Skin of body (tissue), 2 donors: Measurements from ENCODE around the gene AHCYL2. TPM values are rescaled to one million over a fixed set of nuclear protein-coding genes. Genes with fewer than 3 reads are reported as not detected.
"Not testable (repeated sequence)": the region's sequence is repeated elsewhere in the genome, so short reads cannot be mapped to it uniquely, and the experiment has no call there.

Experiments
- DNase-seq: peaks from one replicate; lab custom pipeline; 2025; lab: John Stamatoyannopoulos, UW
- total RNA-seq: library from RNA; depleted of rRNA; stranded (reverse); fragments of >200 nt; gene quantifications from one replicate; pipeline ENCODE4 v1.2.3, GENCODE V29; 2014

AHCYL2 gene
- total RNA-seq, 1 donor from 2014 or later = 19.4 TPM

GRCh38 chr7:129208667-129209066 lies 16.2 kb upstream of the AHCYL2 start:
- no peak for DNase-seq

GRCh38 chr7:129209067-129209926 lies 15.5 kb upstream of the AHCYL2 start:
- DNase-seq = no peak

GRCh38 chr7:129210256-129210988 lies 14.4 kb upstream of the AHCYL2 start:
- DNase-seq = no peak

GRCh38 chr7:129210989-129211312 lies 13.9 kb upstream of the AHCYL2 start:
- DNase-seq = no peak

- DNase-seq = no peak
Measured at GRCh38 chr7:129212126-129212525, 12.7 kb upstream of the AHCYL2 start.

GRCh38 chr7:129212596-129212995 lies 12.2 kb upstream of the AHCYL2 start:
- DNase-seq = no peak

GRCh38 chr7:129213828-129214227 lies 11.0 kb upstream of the AHCYL2 start:
- no peak for DNase-seq

- not testable (repeated sequence) for DNase-seq
Measured at GRCh38 chr7:129215691-129216090, 9.1 kb upstream of the AHCYL2 start.

GRCh38 chr7:129216101-129216715 lies 8.6 kb upstream of the AHCYL2 start:
- not testable (repeated sequence) for DNase-seq

GRCh38 chr7:129216821-129217416 lies 7.9 kb upstream of the AHCYL2 start:
- DNase-seq = not testable (repeated sequence)

- peak; percentile 52 for DNase-seq
Measured at GRCh38 chr7:129218514-129219062, 6.2 kb upstream of the AHCYL2 start.

GRCh38 chr7:129219166-129219565 lies 5.7 kb upstream of the AHCYL2 start:
- not testable (repeated sequence) for DNase-seq

- no peak for DNase-seq
Measured at GRCh38 chr7:129222064-129222463, 2.8 kb upstream of the AHCYL2 start.

GRCh38 chr7:129225206-129225930 lies 538 bp downstream of the AHCYL2 start:
- no peak for DNase-seq

- no peak for DNase-seq
Measured at GRCh38 chr7:129225931-129226572, 1.2 kb downstream of the AHCYL2 start.

GRCh38 chr7:129227646-129228578 lies 3.1 kb downstream of the AHCYL2 start:
- DNase-seq = no peak

GRCh38 chr7:129228633-129229032 lies 3.8 kb downstream of the AHCYL2 start:
- DNase-seq = no peak

- DNase-seq = no peak
Measured at GRCh38 chr7:129231666-129232065, 6.8 kb downstream of the AHCYL2 start.

GRCh38 chr7:129238546-129238945 lies 13.7 kb downstream of the AHCYL2 start:
- DNase-seq = no peak
